ENCODE data around the gene JARID2.

GRCh38 chr6:15512126-15512525 is 266.3 kb downstream of the JARID2 start:
- no peak for TF ChIP-seq GATA2 (IDR thresholded peaks at IDR 0.05; ENCODE audit: low read depth, low read length)
- TF ChIP-seq GATA3 (IDR thresholded peaks at IDR 0.05; ENCODE audit: low read depth, low read length), result no peak

All from SH-SY5Y (cell line).